Thyroid gland (tissue), 4 donors: ENCODE results near the gene STRIP1.

Experiments used
- CTCF ChIP-seq, 6 experiments: fragments of 200-600 bp in 3 of 6; fragments of 450-650 bp in 3 of 6; sonication (generic) in 3 of 6; IDR thresholded peaks; one replicate each; pipeline ENCODE4 v1.5.1; 2016 to 2019; ENCODE audit warnings: antibody characterized with exemption in 6 of 6, mild to moderate bottlenecking in 2 of 6, inconsistent platforms in 1 of 6, moderate library complexity in 1 of 6
- POLR2A ChIP-seq, 2 donors: fragments of 450-650 bp; IDR thresholded peaks; one replicate each; pipeline ENCODE4 v1.6.1; 2017; ENCODE audit warnings: antibody characterized with exemption in 2 of 2, mild to moderate bottlenecking in 2 of 2, moderate library complexity in 1 of 2

- TF ChIP-seq CTCF (IDR thresholded peaks at IDR 0.05): no peak
- TF ChIP-seq POLR2A (IDR thresholded peaks at IDR 0.05): no peak
Measured at GRCh38 chr1:110092991-110093390, 58.6 kb downstream of the STRIP1 start.
